Activated T-cell treated with anti-CD3 and anti-CD28 coated beads, Interleukin-2, amount 50 U/mL, for 72 hours (primary cell): ENCODE measurements around the gene TTC13. TPM values are rescaled to one million over a fixed set of nuclear protein-coding genes. Genes with fewer than 3 reads are reported as not detected.
"Not testable (repeated sequence)": the region's sequence is repeated elsewhere in the genome, so short reads cannot be mapped to it uniquely, and the experiment has no call there.

Source experiments
- ATAC-seq, 2 donors: fragments of 150-1000 bp; cut with Tn5 transposase; replicated peaks in 1 of 2; 2 replicates each; pipeline ENCODE4 v1.10.0; 2021; ENCODE audit warnings: moderate library complexity in 2 of 2, mild to moderate bottlenecking in 1 of 2
- DNase-seq, 2 donors: peaks; one replicate each; pipeline ENCODE4 v3.0.0; 2021 to 2022; ENCODE audit warnings: mixed read lengths in 1 of 2
- H3K27ac Mint-ChIP-seq: one replicate; pipeline ENCODE4 v1.8.0; 2022; ENCODE audit warnings: mild to moderate bottlenecking, moderate library complexity, mixed read lengths
- H3K27me3 Mint-ChIP-seq: one replicate; pipeline ENCODE4 v1.8.0; 2022; ENCODE audit warnings: low read depth, mixed read lengths
- H3K36me3 Mint-ChIP-seq, 2 donors: one replicate each; pipeline ENCODE4 v1.8.0; 2022; ENCODE audit warnings: mixed read lengths in 2 of 2, mild to moderate bottlenecking in 1 of 2; ENCODE audit not compliant: insufficient read depth in 2 of 2
- H3K4me1 Mint-ChIP-seq: one replicate; pipeline ENCODE4 v1.8.0; 2022; ENCODE audit warnings: low read depth, mixed read lengths
- H3K4me3 Mint-ChIP-seq, 2 donors: one replicate each; pipeline ENCODE4 v1.8.0; 2022; ENCODE audit warnings: mild to moderate bottlenecking in 2 of 2, mixed read lengths in 2 of 2, moderate library complexity in 2 of 2
- H3K9me3 Mint-ChIP-seq, 2 donors: one replicate each; pipeline ENCODE4 v1.8.0; 2022; ENCODE audit warnings: mixed read lengths in 2 of 2
- total RNA-seq, 2 donors: library from RNA; stranded (reverse); gene quantifications; one replicate each; pipeline ENCODE4 v1.2.3, GENCODE V29; 2022

The TTC13 gene
- total RNA-seq, 2 donors from 2014 or later: 18.6 to 18.8 TPM

- no peak for DNase-seq
- H3K4me3 Mint-ChIP-seq: no peak overlapping the region
- no peaks in the 10 kb centered on the region for H3K4me1 Mint-ChIP-seq
- no peak for ATAC-seq
- H3K36me3 Mint-ChIP-seq: peaks cover 0 to 1% of the 10 kb centered on the region in 2 donors
- no peak overlapping the region for H3K27ac Mint-ChIP-seq
- no peaks in the 10 kb centered on the region for H3K9me3 Mint-ChIP-seq
- no peaks in the 10 kb centered on the region for H3K27me3 Mint-ChIP-seq
These were observed 34.8 kb upstream of the TTC13 start for GRCh38 chr1:231013391-231014015.

- DNase-seq (no peak), ATAC-seq (peak in 1 of 2 donors; percentile 21)
- Mint-ChIP-seq H3K27me3 (no peaks in the 10 kb centered on the region), H3K36me3 (no peaks in the 10 kb centered on the region), H3K9me3 (no peaks in the 10 kb centered on the region), H3K4me1 (no peaks in the 10 kb centered on the region), H3K27ac (no peak overlapping the region), H3K4me3 (no peak overlapping the region)
These were observed 33.3 kb upstream of the TTC13 start for GRCh38 chr1:231011963-231012362.

- Mint-ChIP-seq H3K9me3 (peaks cover under 1% of the 10 kb centered on the region in 2 donors), H3K4me1 (no peaks in the 10 kb centered on the region), H3K4me3 (no peak overlapping the region), H3K27me3 (no peaks in the 10 kb centered on the region), H3K27ac (no peak overlapping the region), H3K36me3 (peaks cover under 1 to 5% of the 10 kb centered on the region in 2 donors)
- ATAC-seq (no peak), DNase-seq (no peak)
These were observed 32.7 kb upstream of the TTC13 start for GRCh38 chr1:231011360-231011759.

GRCh38 chr1:231007535-231007934 is 28.9 kb upstream of the TTC13 start:
- not testable (repeated sequence) for DNase-seq
- H3K36me3 Mint-ChIP-seq: peaks cover 17 to 30% of the 10 kb centered on the region in 2 donors

GRCh38 chr1:231001892-231002291 is 23.2 kb upstream of the TTC13 start:
- Mint-ChIP-seq H3K4me3 (no peak overlapping the region), H3K27me3 (no peaks in the 10 kb centered on the region), H3K9me3 (peaks cover 14 to 23% of the 10 kb centered on the region in 2 donors), H3K27ac (no peak overlapping the region), H3K4me1 (no peaks in the 10 kb centered on the region), H3K36me3 (peaks cover 31 to 36% of the 10 kb centered on the region in 2 donors)
- DNase-seq (no peak), ATAC-seq (no peak)

More at GRCh38 chr1:231007535-231007934, 28.9 kb upstream of the TTC13 start:
- not testable (repeated sequence) for H3K27ac Mint-ChIP-seq, ATAC-seq, H3K4me3 Mint-ChIP-seq, H3K27me3 Mint-ChIP-seq, H3K4me1 Mint-ChIP-seq
- H3K9me3 Mint-ChIP-seq: peaks cover 14 to 21% of the 10 kb centered on the region in 2 donors

- DNase-seq (no peak), ATAC-seq (peak in 1 of 2 donors; percentile 37)
- no peak overlapping the region for H3K4me3 Mint-ChIP-seq
- no peaks in the 10 kb centered on the region for H3K27me3 Mint-ChIP-seq
- H3K27ac Mint-ChIP-seq: no peak overlapping the region
- peaks cover 28 to 29% of the 10 kb centered on the region in 2 donors for H3K36me3 Mint-ChIP-seq
- H3K4me1 Mint-ChIP-seq: no peaks in the 10 kb centered on the region
- H3K9me3 Mint-ChIP-seq: peaks cover 10 to 20% of the 10 kb centered on the region in 2 donors
These were observed 22.0 kb upstream of the TTC13 start for GRCh38 chr1:231000639-231001038.

- no peak for ATAC-seq
- no peak overlapping the region for H3K4me3 Mint-ChIP-seq
- H3K36me3 Mint-ChIP-seq: peaks cover 26 to 27% of the 10 kb centered on the region in 2 donors
- H3K4me1 Mint-ChIP-seq: no peaks in the 10 kb centered on the region
- H3K27ac Mint-ChIP-seq: no peak overlapping the region
- no peaks in the 10 kb centered on the region for H3K27me3 Mint-ChIP-seq
- DNase-seq: no peak
- H3K9me3 Mint-ChIP-seq: peaks cover 6 to 17% of the 10 kb centered on the region in 2 donors
These were observed 21.5 kb upstream of the TTC13 start for GRCh38 chr1:231000201-231000600.

GRCh38 chr1:230994860-230995259 is 16.2 kb upstream of the TTC13 start:
- peaks cover 14 to 17% of the 10 kb centered on the region in 2 donors for H3K36me3 Mint-ChIP-seq
- H3K4me3 Mint-ChIP-seq: no peak overlapping the region
- DNase-seq: no peak
- no peak overlapping the region for H3K27ac Mint-ChIP-seq
- no peaks in the 10 kb centered on the region for H3K9me3 Mint-ChIP-seq
- no peaks in the 10 kb centered on the region for H3K4me1 Mint-ChIP-seq
- ATAC-seq: no peak
- H3K27me3 Mint-ChIP-seq: no peaks in the 10 kb centered on the region

GRCh38 chr1:230992100-230992774 is 13.6 kb upstream of the TTC13 start:
- ATAC-seq (no peak), DNase-seq (no peak)
- H3K27ac Mint-ChIP-seq: no peak overlapping the region
- H3K9me3 Mint-ChIP-seq: no peaks in the 10 kb centered on the region
- no peaks in the 10 kb centered on the region for H3K4me1 Mint-ChIP-seq
- no peak overlapping the region for H3K4me3 Mint-ChIP-seq
- H3K27me3 Mint-ChIP-seq: no peaks in the 10 kb centered on the region
- H3K36me3 Mint-ChIP-seq: peaks cover 3 to 21% of the 10 kb centered on the region in 2 donors

- no peaks in the 10 kb centered on the region for H3K4me1 Mint-ChIP-seq
- no peak overlapping the region for H3K27ac Mint-ChIP-seq
- DNase-seq (no peak), ATAC-seq (no peak)
- no peaks in the 10 kb centered on the region for H3K27me3 Mint-ChIP-seq
- peaks cover 5 to 19% of the 10 kb centered on the region in 2 donors for H3K36me3 Mint-ChIP-seq
- H3K9me3 Mint-ChIP-seq: no peaks in the 10 kb centered on the region
- no peak overlapping the region for H3K4me3 Mint-ChIP-seq
These were observed 8.8 kb upstream of the TTC13 start for GRCh38 chr1:230987448-230987847.

- no peaks in the 10 kb centered on the region for H3K27me3 Mint-ChIP-seq
- ATAC-seq (no peak), DNase-seq (no peak)
- H3K4me3 Mint-ChIP-seq: no peak overlapping the region
- no peaks in the 10 kb centered on the region for H3K9me3 Mint-ChIP-seq
- H3K27ac Mint-ChIP-seq: no peak overlapping the region
- no peaks in the 10 kb centered on the region for H3K4me1 Mint-ChIP-seq
- peaks cover 5 to 15% of the 10 kb centered on the region in 2 donors for H3K36me3 Mint-ChIP-seq
These were observed 8.3 kb upstream of the TTC13 start for GRCh38 chr1:230986976-230987375.

- H3K4me3 Mint-ChIP-seq: no peak overlapping the region
- no peak for DNase-seq
- H3K4me1 Mint-ChIP-seq: no peaks in the 10 kb centered on the region
- H3K27ac Mint-ChIP-seq: no peak overlapping the region
- H3K36me3 Mint-ChIP-seq: peaks cover 2 to 7% of the 10 kb centered on the region in 2 donors
- H3K9me3 Mint-ChIP-seq: no peaks in the 10 kb centered on the region
- ATAC-seq: no peak
- no peaks in the 10 kb centered on the region for H3K27me3 Mint-ChIP-seq
These were observed 7.0 kb upstream of the TTC13 start for GRCh38 chr1:230985711-230986110.

- not testable (repeated sequence) for H3K4me3 Mint-ChIP-seq, DNase-seq
These were observed 6.2 kb upstream of the TTC13 start for GRCh38 chr1:230984622-230985515.

More at GRCh38 chr1:230984622-230985515, 6.2 kb upstream of the TTC13 start:
- peaks cover 2 to 11% of the 10 kb centered on the region in 2 donors for H3K36me3 Mint-ChIP-seq
- H3K4me1 Mint-ChIP-seq, ATAC-seq, H3K27me3 Mint-ChIP-seq, H3K9me3 Mint-ChIP-seq, H3K27ac Mint-ChIP-seq: not testable (repeated sequence)
